Epidermal melanocyte (primary cell): ENCODE results near the gene HRH1.
"Not testable (repeated sequence)": the region's sequence is repeated elsewhere in the genome, so short reads cannot be mapped to it uniquely, and the experiment has no call there.

ENCODE experiments used
- DNase-seq: peaks from one replicate; pipeline ENCODE4 v3.0.0; 2011; ENCODE audit warnings: low spot score; ENCODE audit not compliant: insufficient read length

The HRH1 gene

GRCh38 chr3:11154036-11154952 is at the start of gene HRH1:
Gene HRH1 (plus strand): TSS chr3:11154493. CDS start chr3:11259038, 104,545 bp downstream.
- DNase-seq: no peak

- not testable (repeated sequence) for DNase-seq
These were observed 41.0 kb upstream of the HRH1 start for GRCh38 chr3:11113316-11113715.

- no peak for DNase-seq
These were observed 38.7 kb upstream of the HRH1 start for GRCh38 chr3:11115548-11115947.

- DNase-seq: no peak
These were observed 37.8 kb upstream of the HRH1 start for GRCh38 chr3:11116336-11117059.

GRCh38 chr3:11117591-11117990 is 36.7 kb upstream of the HRH1 start:
- DNase-seq: no peak

GRCh38 chr3:11118181-11118682 is 36.1 kb upstream of the HRH1 start:
- DNase-seq: no peak

- no peak for DNase-seq
These were observed 34.0 kb upstream of the HRH1 start for GRCh38 chr3:11120091-11120805.

GRCh38 chr3:11126653-11127052 is 27.6 kb upstream of the HRH1 start:
- no peak for DNase-seq

GRCh38 chr3:11128682-11129632 is 25.3 kb upstream of the HRH1 start:
- DNase-seq: no peak

GRCh38 chr3:11130385-11130784 is 23.9 kb upstream of the HRH1 start:
- no peak for DNase-seq

GRCh38 chr3:11131371-11131770 is 22.9 kb upstream of the HRH1 start:
- no peak for DNase-seq

GRCh38 chr3:11131886-11132285 is 22.4 kb upstream of the HRH1 start:
- DNase-seq: not testable (repeated sequence)

GRCh38 chr3:11132861-11133260 is 21.4 kb upstream of the HRH1 start:
- DNase-seq: no peak

- DNase-seq: no peak
These were observed 19.5 kb upstream of the HRH1 start for GRCh38 chr3:11134794-11135193.

- no peak for DNase-seq
These were observed 18.2 kb upstream of the HRH1 start for GRCh38 chr3:11136116-11136515.

- peak; percentile 61 for DNase-seq
These were observed 17.3 kb upstream of the HRH1 start for GRCh38 chr3:11136830-11137626.

- no peak for DNase-seq
These were observed 16.7 kb upstream of the HRH1 start for GRCh38 chr3:11137627-11137959.

GRCh38 chr3:11138371-11138770 is 15.9 kb upstream of the HRH1 start:
- no peak for DNase-seq

- DNase-seq: no peak
These were observed 14.1 kb upstream of the HRH1 start for GRCh38 chr3:11140030-11140712.
